HepG2 (cell line): ENCODE results near the gene PLK3. TPM values are rescaled to one million over a fixed set of nuclear protein-coding genes. Genes with fewer than 3 reads are reported as not detected.

Source experiments
- ATAD3A ChIP-seq: sonication (generic); formaldehyde crosslinking; IDR thresholded peaks from 2 replicates; pipeline ENCODE4 v1.4.0; 2020; ENCODE audit warnings: missing genetic modification reagents
- BRCA1 ChIP-seq: sonication (generic); formaldehyde crosslinking; IDR thresholded peaks from 2 replicates; pipeline ENCODE4 v1.4.0; 2020; ENCODE audit warnings: missing genetic modification reagents
- GATAD1 ChIP-seq: IDR thresholded peaks from 2 replicates; pipeline ENCODE4 v1.6.1; 2016; ENCODE audit warnings: missing genetic modification reagents, missing compliant biosample characterization
- HDAC2 ChIP-seq: sonication (generic); formaldehyde crosslinking; IDR thresholded peaks from 2 replicates; pipeline ENCODE4 v1.4.0; 2020; ENCODE audit warnings: missing genetic modification reagents
- IRF2 ChIP-seq: IDR thresholded peaks from 2 replicates; pipeline ENCODE4 v1.6.1; 2018; ENCODE audit warnings: missing genetic modification reagents, missing compliant biosample characterization
- MATR3 ChIP-seq: sonication (generic); formaldehyde crosslinking; IDR thresholded peaks from 2 replicates; pipeline ENCODE4 v1.4.0; 2020; ENCODE audit warnings: missing genetic modification reagents
- PHF21A ChIP-seq: sonication (generic); formaldehyde crosslinking; IDR thresholded peaks from 2 replicates; pipeline ENCODE4 v1.5.0; 2020; ENCODE audit warnings: mild to moderate bottlenecking, missing genetic modification reagents
- TOE1 ChIP-seq: sonication (generic); formaldehyde crosslinking; IDR thresholded peaks from 2 replicates; pipeline ENCODE4 v1.4.0; 2020; ENCODE audit warnings: mild to moderate bottlenecking, missing genetic modification reagents
- ZBTB8A ChIP-seq: sonication (generic); formaldehyde crosslinking; IDR thresholded peaks from 2 replicates; pipeline ENCODE4 v1.4.0; 2020; ENCODE audit warnings: mild to moderate bottlenecking, low read depth, missing genetic modification reagents, borderline replicate concordance
- ZNF501 ChIP-seq: sonication (generic); formaldehyde crosslinking; IDR thresholded peaks from 2 replicates; pipeline ENCODE4 v1.5.1; 2020; ENCODE audit warnings: mild to moderate bottlenecking, moderate library complexity, missing genetic modification reagents
- polyA plus RNA-seq, 8 experiments: library from polyadenylated mRNA; depleted of rRNA in 3 of 8; stranded (reverse) in 7 of 8; unstranded in 1 of 8; fragments of >200 nt; fragmentation: Illumina TruSeq in 4 of 8; extraction: Trizol in 4 of 8; gene quantifications; 2 replicates each; pipeline versions ENCODE4 v1.2.1 to v1.2.3, GENCODE V29; 2011 to 2016; ENCODE audit warnings: low read depth in 4 of 8, missing spikeins in 1 of 8, mixed read lengths in 1 of 8; ENCODE audit not compliant: insufficient read depth in 1 of 8
- total RNA-seq, 5 experiments: library from RNA; depleted of rRNA; stranded (reverse); fragments of >200 nt; fragmentation: Illumina TruSeq; extraction: Trizol; gene quantifications; 2 replicates each; pipeline ENCODE4 v1.2.3, GENCODE V29; 2016; ENCODE audit warnings: low read depth in 1 of 5
- TF ChIP-seq, protein P1 (sequence below): fragments of 450-650 bp; IDR thresholded peaks from 2 replicates; pipeline ENCODE4 v1.6.1; 2017
- TF ChIP-seq, protein P2 (sequence below): sonication (generic); formaldehyde crosslinking; conservative IDR thresholded peaks from 2 replicates; pipeline ENCODE4 v1.4.0; 2020; ENCODE audit warnings: missing genetic modification reagents
- TF ChIP-seq, protein P3 (sequence below): sonication (generic); formaldehyde crosslinking; conservative IDR thresholded peaks from 2 replicates; pipeline ENCODE4 v1.4.0; 2020; ENCODE audit warnings: mild to moderate bottlenecking, missing genetic modification reagents, moderate library complexity
- TF ChIP-seq, protein P4 (sequence below), 2 experiments: IDR thresholded peaks; 2 replicates each; pipeline ENCODE4 v1.6.1; 2011 to 2012; ENCODE audit warnings: low read length in 2 of 2, borderline replicate concordance in 1 of 2, low read depth in 1 of 2, mild to moderate bottlenecking in 1 of 2, moderate library complexity in 1 of 2

PLK3 gene
- total and polyA plus RNA-seq, 2 of the 13 experiments (the other 11 are each of a cell fraction or from before 2014, with no cell fraction given), result 9.8 to 16.9 TPM

DNA sequence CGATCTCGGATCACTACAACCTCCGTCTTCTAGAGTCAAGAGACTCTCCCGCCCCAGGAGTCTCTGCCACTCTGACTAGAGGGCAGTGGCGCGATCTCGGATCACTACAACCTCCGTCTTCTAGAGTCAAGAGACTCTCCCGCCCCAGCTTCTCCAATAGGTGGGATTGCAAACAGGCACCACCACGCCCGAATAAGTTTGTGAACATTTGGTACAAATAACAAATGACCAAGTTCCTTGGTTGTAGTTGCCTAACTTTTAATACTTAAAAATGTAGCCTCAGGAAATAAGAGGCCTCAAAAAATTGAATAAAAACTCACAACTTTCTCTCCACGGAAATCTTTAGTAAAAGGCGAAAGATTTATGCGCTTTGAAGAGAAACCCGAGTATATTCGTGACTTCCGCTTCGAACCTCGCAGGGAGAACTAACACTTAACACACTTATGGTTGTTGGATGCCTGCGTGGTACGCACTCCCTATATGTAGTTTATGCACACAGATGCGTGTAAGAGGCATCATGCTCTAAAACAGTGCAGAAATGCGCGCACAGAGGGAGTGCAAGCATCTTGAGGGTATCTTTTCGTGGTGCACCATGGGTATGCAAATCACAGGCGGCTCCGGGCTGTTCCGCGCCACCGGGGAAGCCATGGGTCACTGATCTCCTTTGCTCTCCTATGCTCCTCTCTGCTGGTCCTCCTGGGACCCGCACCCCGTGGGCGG, 19.6 kb downstream of the PLK3 start (continued):
- peak; percentile 53; the same call in 1 of the 2 replicates for TF ChIP-seq IRF2
- TF ChIP-seq, protein P1, sequence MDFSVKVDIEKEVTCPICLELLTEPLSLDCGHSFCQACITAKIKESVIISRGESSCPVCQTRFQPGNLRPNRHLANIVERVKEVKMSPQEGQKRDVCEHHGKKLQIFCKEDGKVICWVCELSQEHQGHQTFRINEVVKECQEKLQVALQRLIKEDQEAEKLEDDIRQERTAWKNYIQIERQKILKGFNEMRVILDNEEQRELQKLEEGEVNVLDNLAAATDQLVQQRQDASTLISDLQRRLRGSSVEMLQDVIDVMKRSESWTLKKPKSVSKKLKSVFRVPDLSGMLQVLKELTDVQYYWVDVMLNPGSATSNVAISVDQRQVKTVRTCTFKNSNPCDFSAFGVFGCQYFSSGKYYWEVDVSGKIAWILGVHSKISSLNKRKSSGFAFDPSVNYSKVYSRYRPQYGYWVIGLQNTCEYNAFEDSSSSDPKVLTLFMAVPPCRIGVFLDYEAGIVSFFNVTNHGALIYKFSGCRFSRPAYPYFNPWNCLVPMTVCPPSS, result no peak
- TF ChIP-seq ZNF501 (CRISPR knock-in tag), result peak; percentile 53; the same call in 1 of the 2 replicates
- no peak for TF ChIP-seq BRCA1 (CRISPR knock-in tag)
- no peak for TF ChIP-seq MATR3 (CRISPR knock-in tag)
- TF ChIP-seq, protein P2, sequence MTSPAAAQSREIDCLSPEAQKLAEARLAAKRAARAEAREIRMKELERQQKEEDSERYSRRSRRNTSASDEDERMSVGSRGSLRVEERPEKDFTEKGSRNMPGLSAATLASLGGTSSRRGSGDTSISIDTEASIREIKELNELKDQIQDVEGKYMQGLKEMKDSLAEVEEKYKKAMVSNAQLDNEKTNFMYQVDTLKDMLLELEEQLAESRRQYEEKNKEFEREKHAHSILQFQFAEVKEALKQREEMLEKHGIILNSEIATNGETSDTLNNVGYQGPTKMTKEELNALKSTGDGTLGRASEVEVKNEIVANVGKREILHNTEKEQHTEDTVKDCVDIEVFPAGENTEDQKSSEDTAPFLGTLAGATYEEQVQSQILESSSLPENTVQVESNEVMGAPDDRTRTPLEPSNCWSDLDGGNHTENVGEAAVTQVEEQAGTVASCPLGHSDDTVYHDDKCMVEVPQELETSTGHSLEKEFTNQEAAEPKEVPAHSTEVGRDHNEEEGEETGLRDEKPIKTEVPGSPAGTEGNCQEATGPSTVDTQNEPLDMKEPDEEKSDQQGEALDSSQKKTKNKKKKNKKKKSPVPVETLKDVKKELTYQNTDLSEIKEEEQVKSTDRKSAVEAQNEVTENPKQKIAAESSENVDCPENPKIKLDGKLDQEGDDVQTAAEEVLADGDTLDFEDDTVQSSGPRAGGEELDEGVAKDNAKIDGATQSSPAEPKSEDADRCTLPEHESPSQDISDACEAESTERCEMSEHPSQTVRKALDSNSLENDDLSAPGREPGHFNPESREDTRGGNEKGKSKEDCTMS (CRISPR knock-in tag), result no peak
- TF ChIP-seq GATAD1 (CRISPR knock-in tag), result peak; percentile 51; the same call in 1 of the 2 replicates
- TF ChIP-seq PHF21A (CRISPR knock-in tag), result peak; percentile 93
- no peak; the same call in none of the 2 replicates for TF ChIP-seq HDAC2 (CRISPR knock-in tag)
- TF ChIP-seq, protein P3, sequence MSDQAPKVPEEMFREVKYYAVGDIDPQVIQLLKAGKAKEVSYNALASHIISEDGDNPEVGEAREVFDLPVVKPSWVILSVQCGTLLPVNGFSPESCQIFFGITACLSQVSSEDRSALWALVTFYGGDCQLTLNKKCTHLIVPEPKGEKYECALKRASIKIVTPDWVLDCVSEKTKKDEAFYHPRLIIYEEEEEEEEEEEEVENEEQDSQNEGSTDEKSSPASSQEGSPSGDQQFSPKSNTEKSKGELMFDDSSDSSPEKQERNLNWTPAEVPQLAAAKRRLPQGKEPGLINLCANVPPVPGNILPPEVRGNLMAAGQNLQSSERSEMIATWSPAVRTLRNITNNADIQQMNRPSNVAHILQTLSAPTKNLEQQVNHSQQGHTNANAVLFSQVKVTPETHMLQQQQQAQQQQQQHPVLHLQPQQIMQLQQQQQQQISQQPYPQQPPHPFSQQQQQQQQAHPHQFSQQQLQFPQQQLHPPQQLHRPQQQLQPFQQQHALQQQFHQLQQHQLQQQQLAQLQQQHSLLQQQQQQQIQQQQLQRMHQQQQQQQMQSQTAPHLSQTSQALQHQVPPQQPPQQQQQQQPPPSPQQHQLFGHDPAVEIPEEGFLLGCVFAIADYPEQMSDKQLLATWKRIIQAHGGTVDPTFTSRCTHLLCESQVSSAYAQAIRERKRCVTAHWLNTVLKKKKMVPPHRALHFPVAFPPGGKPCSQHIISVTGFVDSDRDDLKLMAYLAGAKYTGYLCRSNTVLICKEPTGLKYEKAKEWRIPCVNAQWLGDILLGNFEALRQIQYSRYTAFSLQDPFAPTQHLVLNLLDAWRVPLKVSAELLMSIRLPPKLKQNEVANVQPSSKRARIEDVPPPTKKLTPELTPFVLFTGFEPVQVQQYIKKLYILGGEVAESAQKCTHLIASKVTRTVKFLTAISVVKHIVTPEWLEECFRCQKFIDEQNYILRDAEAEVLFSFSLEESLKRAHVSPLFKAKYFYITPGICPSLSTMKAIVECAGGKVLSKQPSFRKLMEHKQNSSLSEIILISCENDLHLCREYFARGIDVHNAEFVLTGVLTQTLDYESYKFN (CRISPR knock-in tag), result peak; percentile 58
- no peak for TF ChIP-seq ATAD3A (CRISPR knock-in tag)
- no peak for TF ChIP-seq ZBTB8A (CRISPR knock-in tag)
- TF ChIP-seq, protein P4, sequence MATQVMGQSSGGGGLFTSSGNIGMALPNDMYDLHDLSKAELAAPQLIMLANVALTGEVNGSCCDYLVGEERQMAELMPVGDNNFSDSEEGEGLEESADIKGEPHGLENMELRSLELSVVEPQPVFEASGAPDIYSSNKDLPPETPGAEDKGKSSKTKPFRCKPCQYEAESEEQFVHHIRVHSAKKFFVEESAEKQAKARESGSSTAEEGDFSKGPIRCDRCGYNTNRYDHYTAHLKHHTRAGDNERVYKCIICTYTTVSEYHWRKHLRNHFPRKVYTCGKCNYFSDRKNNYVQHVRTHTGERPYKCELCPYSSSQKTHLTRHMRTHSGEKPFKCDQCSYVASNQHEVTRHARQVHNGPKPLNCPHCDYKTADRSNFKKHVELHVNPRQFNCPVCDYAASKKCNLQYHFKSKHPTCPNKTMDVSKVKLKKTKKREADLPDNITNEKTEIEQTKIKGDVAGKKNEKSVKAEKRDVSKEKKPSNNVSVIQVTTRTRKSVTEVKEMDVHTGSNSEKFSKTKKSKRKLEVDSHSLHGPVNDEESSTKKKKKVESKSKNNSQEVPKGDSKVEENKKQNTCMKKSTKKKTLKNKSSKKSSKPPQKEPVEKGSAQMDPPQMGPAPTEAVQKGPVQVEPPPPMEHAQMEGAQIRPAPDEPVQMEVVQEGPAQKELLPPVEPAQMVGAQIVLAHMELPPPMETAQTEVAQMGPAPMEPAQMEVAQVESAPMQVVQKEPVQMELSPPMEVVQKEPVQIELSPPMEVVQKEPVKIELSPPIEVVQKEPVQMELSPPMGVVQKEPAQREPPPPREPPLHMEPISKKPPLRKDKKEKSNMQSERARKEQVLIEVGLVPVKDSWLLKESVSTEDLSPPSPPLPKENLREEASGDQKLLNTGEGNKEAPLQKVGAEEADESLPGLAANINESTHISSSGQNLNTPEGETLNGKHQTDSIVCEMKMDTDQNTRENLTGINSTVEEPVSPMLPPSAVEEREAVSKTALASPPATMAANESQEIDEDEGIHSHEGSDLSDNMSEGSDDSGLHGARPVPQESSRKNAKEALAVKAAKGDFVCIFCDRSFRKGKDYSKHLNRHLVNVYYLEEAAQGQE (IDR thresholded peaks at IDR 0.05; ENCODE audit: borderline replicate concordance in 1 of 2, low read depth in 1 of 2, low read length in 2 of 2), result no peak; a peak in 1 of 4 replicates
- peak; percentile 98 for TF ChIP-seq TOE1 (CRISPR knock-in tag)
